BLaER1 (cell line): ENCODE results near the gene PUS7.

Experiments
- H3K27ac ChIP-seq: shearing (Covaris generic); formaldehyde crosslinking; 2 replicates; pipeline ENCODE4 v1.8.1; 2022
- H3K27me3 ChIP-seq: shearing (Covaris generic); formaldehyde crosslinking; 2 replicates; pipeline ENCODE4 v1.8.1; 2022
- H3K36me3 ChIP-seq: shearing (Covaris generic); formaldehyde crosslinking; 2 replicates; pipeline ENCODE4 v1.8.1; 2022
- H3K4me1 ChIP-seq: shearing (Covaris generic); formaldehyde crosslinking; 2 replicates; pipeline ENCODE4 v1.8.1; 2022
- H3K4me2 ChIP-seq: shearing (Covaris generic); formaldehyde crosslinking; 2 replicates; pipeline ENCODE4 v1.8.1; 2022
- H3K4me3 ChIP-seq: shearing (Covaris generic); formaldehyde crosslinking; 2 replicates; pipeline ENCODE4 v1.8.1; 2022
- H3K9ac ChIP-seq: shearing (Covaris generic); formaldehyde crosslinking; 2 replicates; pipeline ENCODE4 v1.8.1; 2022
- H3K9me3 ChIP-seq: shearing (Covaris generic); formaldehyde crosslinking; 2 replicates; pipeline ENCODE4 v1.8.1; 2022
- H4K20me1 ChIP-seq: shearing (Covaris generic); formaldehyde crosslinking; 2 replicates; pipeline ENCODE4 v1.8.1; 2022
- Cebpa-rat ChIP-seq: shearing (Covaris generic); IDR thresholded peaks from 2 replicates; pipeline ENCODE4 v1.8.1; 2022

Gene PUS7

GRCh38 chr7:105502173-105502572 is 19.9 kb downstream of the PUS7 start:
- Histone ChIP-seq H3K4me2 (no peak overlapping the region), H3K4me1 (no peaks in the 10 kb centered on the region), H3K27ac (no peak overlapping the region), H3K27me3 (no peaks in the 10 kb centered on the region), H3K4me3 (no peak overlapping the region), H3K36me3 (peaks cover 89% of the 10 kb centered on the region), H3K9ac (no peak overlapping the region), H3K9me3 (no peaks in the 10 kb centered on the region), H4K20me1 (peaks cover 6% of the 10 kb centered on the region; the same call in 1 of the 2 replicates)
- TF ChIP-seq Cebpa-rat: no peak

GRCh38 chr7:105497016-105497415 is 25.1 kb downstream of the PUS7 start:
- H3K9me3 ChIP-seq: no peaks in the 10 kb centered on the region
- no peak overlapping the region for H3K4me2 ChIP-seq
- H3K4me3 ChIP-seq: no peak overlapping the region
- no peak overlapping the region for H3K27ac ChIP-seq
- H3K27me3 ChIP-seq: no peaks in the 10 kb centered on the region
- no peaks in the 10 kb centered on the region for H3K4me1 ChIP-seq
- no peak overlapping the region for H3K9ac ChIP-seq
- no peak for TF ChIP-seq Cebpa-rat
- peaks cover 6% of the 10 kb centered on the region; the same call in 1 of the 2 replicates for H4K20me1 ChIP-seq
- H3K36me3 ChIP-seq: peaks cover 54% of the 10 kb centered on the region

- Histone ChIP-seq H3K27ac (no peak overlapping the region), H3K9me3 (no peaks in the 10 kb centered on the region), H3K9ac (no peak overlapping the region), H3K36me3 (peaks cover 50% of the 10 kb centered on the region), H3K27me3 (no peaks in the 10 kb centered on the region), H3K4me1 (no peaks in the 10 kb centered on the region), H4K20me1 (peaks cover 6% of the 10 kb centered on the region; the same call in 1 of the 2 replicates), H3K4me2 (no peak overlapping the region), H3K4me3 (no peak overlapping the region)
- TF ChIP-seq Cebpa-rat: no peak
These were observed 25.6 kb downstream of the PUS7 start for GRCh38 chr7:105496521-105496920.

- Histone ChIP-seq H3K9ac (no peak overlapping the region), H3K9me3 (no peaks in the 10 kb centered on the region), H3K27me3 (no peaks in the 10 kb centered on the region), H3K27ac (no peak overlapping the region), H3K4me2 (no peak overlapping the region), H3K36me3 (peaks cover 40% of the 10 kb centered on the region), H3K4me1 (no peaks in the 10 kb centered on the region), H3K4me3 (no peak overlapping the region), H4K20me1 (no peaks in the 10 kb centered on the region)
- TF ChIP-seq Cebpa-rat: no peak
These were observed 28.2 kb downstream of the PUS7 start for GRCh38 chr7:105493923-105494315.

- no peak overlapping the region for H3K27ac ChIP-seq
- no peak overlapping the region for H3K4me3 ChIP-seq
- no peak for TF ChIP-seq Cebpa-rat
- no peak overlapping the region for H3K9ac ChIP-seq
- H3K27me3 ChIP-seq: no peaks in the 10 kb centered on the region
- no peaks in the 10 kb centered on the region for H4K20me1 ChIP-seq
- no peaks in the 10 kb centered on the region for H3K9me3 ChIP-seq
- H3K36me3 ChIP-seq: peaks cover 34% of the 10 kb centered on the region
- H3K4me1 ChIP-seq: no peaks in the 10 kb centered on the region
- H3K4me2 ChIP-seq: no peak overlapping the region
These were observed 28.7 kb downstream of the PUS7 start for GRCh38 chr7:105493196-105493922.

- Histone ChIP-seq H3K27me3 (no peaks in the 10 kb centered on the region), H3K4me1 (no peaks in the 10 kb centered on the region), H3K4me3 (no peak overlapping the region), H3K9me3 (no peaks in the 10 kb centered on the region), H3K9ac (no peak overlapping the region), H3K27ac (no peak overlapping the region), H4K20me1 (no peaks in the 10 kb centered on the region), H3K36me3 (peaks cover 48% of the 10 kb centered on the region), H3K4me2 (no peak overlapping the region)
- no peak for TF ChIP-seq Cebpa-rat
These were observed 32.7 kb downstream of the PUS7 start for GRCh38 chr7:105489409-105489808.

GRCh38 chr7:105487579-105488571 is 34.2 kb downstream of the PUS7 start:
- no peak overlapping the region for H3K4me3 ChIP-seq
- no peak overlapping the region for H3K27ac ChIP-seq
- no peaks in the 10 kb centered on the region for H3K4me1 ChIP-seq
- no peak overlapping the region for H3K4me2 ChIP-seq
- no peak for TF ChIP-seq Cebpa-rat
- peaks cover 55% of the 10 kb centered on the region for H3K36me3 ChIP-seq
- H3K9me3 ChIP-seq: no peaks in the 10 kb centered on the region
- no peaks in the 10 kb centered on the region for H3K27me3 ChIP-seq
- H4K20me1 ChIP-seq: no peaks in the 10 kb centered on the region
- no peak overlapping the region for H3K9ac ChIP-seq

- Histone ChIP-seq H4K20me1 (no peaks in the 10 kb centered on the region), H3K4me2 (no peak overlapping the region), H3K27ac (no peak overlapping the region), H3K27me3 (no peaks in the 10 kb centered on the region), H3K9me3 (no peaks in the 10 kb centered on the region), H3K9ac (no peak overlapping the region), H3K36me3 (peaks cover 76% of the 10 kb centered on the region), H3K4me1 (no peaks in the 10 kb centered on the region), H3K4me3 (no peak overlapping the region)
- TF ChIP-seq Cebpa-rat: no peak
These were observed 41.1 kb downstream of the PUS7 start for GRCh38 chr7:105480931-105481330.

- Histone ChIP-seq H3K27me3 (no peaks in the 10 kb centered on the region), H3K27ac (no peak overlapping the region), H3K4me3 (no peak overlapping the region), H3K36me3 (peaks cover 63% of the 10 kb centered on the region), H4K20me1 (no peaks in the 10 kb centered on the region), H3K9me3 (no peaks in the 10 kb centered on the region), H3K4me2 (no peak overlapping the region), H3K4me1 (no peaks in the 10 kb centered on the region), H3K9ac (no peak overlapping the region)
- TF ChIP-seq Cebpa-rat: no peak
These were observed 43.5 kb downstream of the PUS7 start for GRCh38 chr7:105478606-105479005.

- Histone ChIP-seq H4K20me1 (no peaks in the 10 kb centered on the region), H3K27ac (no peak overlapping the region), H3K4me2 (no peak overlapping the region), H3K4me3 (no peak overlapping the region), H3K9me3 (no peaks in the 10 kb centered on the region), H3K4me1 (no peaks in the 10 kb centered on the region), H3K36me3 (peaks cover 62% of the 10 kb centered on the region), H3K27me3 (no peaks in the 10 kb centered on the region), H3K9ac (no peak overlapping the region)
- TF ChIP-seq Cebpa-rat: no peak
These were observed 44.2 kb downstream of the PUS7 start for GRCh38 chr7:105477908-105478307.
